G401.6 (cell line): ENCODE results near the gene IL21R.
"Not testable (repeated sequence)": the region's sequence is repeated elsewhere in the genome, so short reads cannot be mapped to it uniquely, and the experiment has no call there.

Experiments
- FAIRE-seq: peaks from 2 replicates; lab custom pipeline; 2012; peaks lifted over from hg19 to GRCh38; lab: Jason Lieb, UNC

The IL21R gene

GRCh38 chr16:27428026-27428785 lies 26.2 kb downstream of the IL21R start:
- FAIRE-seq, result no peak

- FAIRE-seq, result no peak
Measured at GRCh38 chr16:27429330-27429871, 27.4 kb downstream of the IL21R start.

GRCh38 chr16:27429981-27430441 lies 28.0 kb downstream of the IL21R start:
- no peak for FAIRE-seq

- no peak for FAIRE-seq
Measured at GRCh38 chr16:27430512-27430911, 28.5 kb downstream of the IL21R start.

- no peak for FAIRE-seq
Measured at GRCh38 chr16:27430923-27431484, 29.0 kb downstream of the IL21R start.

GRCh38 chr16:27431773-27432532 lies 30.0 kb downstream of the IL21R start:
- FAIRE-seq, result no peak

GRCh38 chr16:27432558-27432957 lies 30.6 kb downstream of the IL21R start:
- no peak for FAIRE-seq

- FAIRE-seq, result not testable (repeated sequence)
Measured at GRCh38 chr16:27433191-27433590, 31.2 kb downstream of the IL21R start.

GRCh38 chr16:27433636-27434035 lies 31.7 kb downstream of the IL21R start:
- FAIRE-seq, result no peak

- no peak for FAIRE-seq
Measured at GRCh38 chr16:27434141-27435051, 32.4 kb downstream of the IL21R start.

GRCh38 chr16:27435146-27435545 lies 33.2 kb downstream of the IL21R start:
- not testable (repeated sequence) for FAIRE-seq

GRCh38 chr16:27436065-27436464 lies 34.1 kb downstream of the IL21R start:
- no peak for FAIRE-seq

GRCh38 chr16:27436921-27437650 lies 35.1 kb downstream of the IL21R start:
- FAIRE-seq, result no peak

- FAIRE-seq, result no peak
Measured at GRCh38 chr16:27437946-27438345, 36.0 kb downstream of the IL21R start.

GRCh38 chr16:27439271-27440018 lies 37.5 kb downstream of the IL21R start:
- no peak for FAIRE-seq

- no peak for FAIRE-seq
Measured at GRCh38 chr16:27441276-27441675, 39.3 kb downstream of the IL21R start.

- FAIRE-seq, result no peak
Measured at GRCh38 chr16:27441998-27442397, 40.0 kb downstream of the IL21R start.

- FAIRE-seq, result no peak
Measured at GRCh38 chr16:27444015-27444414, 42.0 kb downstream of the IL21R start.

- no peak for FAIRE-seq
Measured at GRCh38 chr16:27444470-27444869, 42.5 kb downstream of the IL21R start.

GRCh38 chr16:27445502-27446175 lies 43.7 kb downstream of the IL21R start:
- FAIRE-seq, result no peak
